Endothelial cell of umbilical vein (primary cell): ENCODE results near the gene TREH. TPM values are rescaled to one million over a fixed set of nuclear protein-coding genes. Genes with fewer than 3 reads are reported as not detected.

Experiments
- BruUV-seq: library from RNA; stranded (reverse); fragments of 400-500 nt; replicated peaks from 2 replicates; lab custom pipeline; 2021; lab: Mats Ljungman, UMichigan
- CTCF ChIA-PET: fragments of 300-600, 350-600 bp; sonication (Branson Sonifier 250); formaldehyde crosslinking; loops from one replicate; lab custom pipeline; 2021; ENCODE audit warnings: antibody characterized with exemption, inconsistent platforms; lab: Charles Lee
- POLR2A ChIA-PET: fragments of 300-600, 350-600 bp; sonication (Branson Sonifier 250); formaldehyde crosslinking; loops from one replicate; lab custom pipeline; 2021; ENCODE audit warnings: antibody characterized with exemption, inconsistent platforms; lab: Charles Lee
- DNase-seq: peaks from one replicate; pipeline ENCODE4 v3.0.0-alpha.2; 2011; ENCODE audit warnings: low read depth, low spot score
- FAIRE-seq: peaks from 2 replicates; lab custom pipeline; 2011; peaks lifted over from hg19 to GRCh38; lab: Jason Lieb, UNC
- H2AFZ ChIP-seq: 2 replicates; pipeline ENCODE4 v1.6.0; 2012; ENCODE audit warnings: low read depth, low read length, control low read depth, inconsistent platforms
- H3K27ac ChIP-seq: 2 replicates; pipeline ENCODE4 v1.5.1; 2011; ENCODE audit warnings: low read depth, mild to moderate bottlenecking, control low read depth, low read length, moderate library complexity; ENCODE audit not compliant: insufficient read depth
- H3K27me3 ChIP-seq, 2 experiments: 2 replicates each; pipeline versions ENCODE4 v1.6.0 to v1.6.1; 2011; ENCODE audit warnings: low read length in 2 of 2, mixed read lengths in 1 of 2; ENCODE audit not compliant: control insufficient read depth in 2 of 2, insufficient read depth in 2 of 2
- H3K36me3 ChIP-seq, 2 experiments: 2 replicates in 1 of 2; 3 replicates in 1 of 2; pipeline ENCODE4 v1.5.1; 2011; ENCODE audit warnings: low read length in 2 of 2, mild to moderate bottlenecking in 1 of 2, moderate library complexity in 1 of 2; ENCODE audit not compliant: control insufficient read depth in 2 of 2, insufficient read depth in 2 of 2; ENCODE audit errors: extremely low read depth in 1 of 2
- H3K4me1 ChIP-seq: 3 replicates; pipeline ENCODE4 v1.5.1; 2011; ENCODE audit warnings: mild to moderate bottlenecking, low read length; ENCODE audit not compliant: control insufficient read depth, insufficient read depth; ENCODE audit errors: extremely low read depth
- H3K4me2 ChIP-seq: 2 replicates; pipeline ENCODE4 v1.6.1; 2011; ENCODE audit warnings: low read length, control low read depth, mixed read lengths; ENCODE audit not compliant: insufficient read depth
- H3K4me3 ChIP-seq, 3 experiments: fragments of 200-600 bp in 1 of 3; sonication (generic), shearing (Covaris generic) in 1 of 3; replicated peaks in 1 of 3; 2 replicates each; pipeline ENCODE4 v1.5.1; 2011 to 2016; ENCODE audit warnings: control low read depth in 3 of 3, low read length in 3 of 3, mild to moderate bottlenecking in 2 of 3, inconsistent platforms in 1 of 3, low read depth in 1 of 3, moderate library complexity in 1 of 3; ENCODE audit not compliant: insufficient read depth in 1 of 3
- H3K79me2 ChIP-seq: 2 replicates; pipeline ENCODE4 v1.6.0; 2012; ENCODE audit warnings: low read length, inconsistent platforms; ENCODE audit not compliant: control insufficient read depth, insufficient read depth
- H3K9ac ChIP-seq: replicated peaks from 2 replicates; pipeline ENCODE3; 2011; ENCODE audit warnings: low read length, control low read depth; ENCODE audit not compliant: insufficient read depth; ENCODE audit errors: extremely low read depth
- H3K9me1 ChIP-seq: replicated peaks from 3 replicates; pipeline ENCODE4 v1.6.0; 2011; ENCODE audit warnings: mild to moderate bottlenecking, low read length; ENCODE audit not compliant: control insufficient read depth, insufficient read depth; ENCODE audit errors: extremely low read depth
- H3K9me3 ChIP-seq: replicated peaks from 2 replicates; pipeline ENCODE4 v1.5.1; 2012; ENCODE audit warnings: low read length, inconsistent platforms; ENCODE audit not compliant: control insufficient read depth, insufficient read depth
- H4K20me1 ChIP-seq: replicated peaks from 2 replicates; pipeline ENCODE3; 2011; ENCODE audit warnings: mild to moderate bottlenecking, low read length; ENCODE audit not compliant: control insufficient read depth, insufficient read depth; ENCODE audit errors: extremely low read depth
- CTCF ChIP-seq, 2 donors: IDR thresholded peaks; 1 replicate in 1 of 2; 2 replicates in 1 of 2; pipeline ENCODE4 v1.5.1; 2011; ENCODE audit warnings: low read length in 2 of 2, mild to moderate bottlenecking in 2 of 2, moderate library complexity in 2 of 2, control low read depth in 1 of 2, inconsistent platforms in 1 of 2, low read depth in 1 of 2; ENCODE audit not compliant: insufficient read depth in 1 of 2; ENCODE audit errors: extremely low read depth in 1 of 2
- MAX ChIP-seq: IDR thresholded peaks from 2 replicates; pipeline ENCODE4 v1.6.1; 2011; ENCODE audit not compliant: insufficient read depth, insufficient read length
- MYC ChIP-seq: IDR thresholded peaks from one replicate; pipeline ENCODE4 v1.6.1; 2011; ENCODE audit warnings: mild to moderate bottlenecking, low read depth, low read length
- POLR2AphosphoS5 ChIP-seq: IDR thresholded peaks from 2 replicates; pipeline ENCODE4 v1.6.1; 2012; ENCODE audit warnings: low read depth, mild to moderate bottlenecking, control low read depth, low read length, moderate library complexity; ENCODE audit not compliant: insufficient read depth
- dilution Hi-C: fragments of 300-500 bp; cut with MboI; formaldehyde crosslinking; loops from one replicate; pipeline ENCODE4 v1.15.0; 2019; ENCODE audit warnings: low sequenced_read_pairs; ENCODE audit not compliant: extremely low pct_ligation_motif_present
- intact Hi-C: fragments of 100-400 bp; cut with micrococcal nuclease; formaldehyde crosslinking; loops from one replicate; pipeline ENCODE4 v1.10.0; 2022
- polyA plus RNA-seq, 4 experiments: library from polyadenylated mRNA; depleted of rRNA in 3 of 4; stranded (reverse) in 3 of 4; unstranded in 1 of 4; fragments of >200 nt; gene quantifications; 2 replicates each; pipeline versions ENCODE4 v1.2.1 to v1.2.3, GENCODE V29; 2011 to 2012; ENCODE audit warnings: missing spikeins in 1 of 4
- total RNA-seq: library from RNA; stranded (reverse); gene quantifications from 2 replicates; pipeline ENCODE4 v1.2.3, GENCODE V29; 2021

Gene TREH
- total and polyA plus RNA-seq, 2 donors (not counting 3 experiments of a cell fraction or from before 2014, with no cell fraction given): not detected

- DNase-seq: peak; percentile 21
- H3K9ac ChIP-seq: no peak overlapping the region
- peaks cover 0 to 2% of the 10 kb centered on the region in 2 experiments for H3K27me3 ChIP-seq
- CTCF ChIA-PET: interaction anchor here (0.6 to 6.7 kb wide), 19 partner anchors 10 to 300 kb away, joined by 3 to 65 read pairs (median 4); partner anchors contain the start of genes DDX6 and PHLDB1
- dilution Hi-C loops: no loop called here
- H3K4me2 ChIP-seq: no peak overlapping the region
- H3K4me3 ChIP-seq: no peak overlapping the region
- H4K20me1 ChIP-seq: no peaks in the 10 kb centered on the region
- intact Hi-C loops: loop anchor here (1.0 kb wide), 5 partner anchors 32 to 298 kb away; partner anchors contain the start of genes DDX6, PHLDB1 and UPK2
- H2AFZ ChIP-seq: no peak overlapping the region
- FAIRE-seq: peak; percentile 71
- no TSS peak for BruUV-seq
- H3K27ac ChIP-seq: peak overlapping the region; percentile 18
- TF ChIP-seq POLR2AphosphoS5 (peak; percentile 49), CTCF (IDR thresholded peaks at IDR 0.05; ENCODE audit: extremely low read depth in 1 of 2, insufficient read depth in 1 of 2, low read depth in 1 of 2, low read length in 2 of 2) (peak in 1 of 2 donors; percentile 40), MAX (no peak), MYC (no peak)
- peaks cover 8 to 31% of the 10 kb centered on the region in 2 experiments for H3K36me3 ChIP-seq
- H3K79me2 ChIP-seq: no peaks in the 10 kb centered on the region
- POLR2A ChIA-PET: no interaction called here
- H3K9me1 ChIP-seq: no peaks in the 10 kb centered on the region
- no peaks in the 10 kb centered on the region for H3K9me3 ChIP-seq
- H3K4me1 ChIP-seq: peaks cover 6% of the 10 kb centered on the region
Observed at GRCh38 chr11:118658429-118659313, 20.8 kb downstream of the TREH start.
